Ovary (tissue), 9 donors: ENCODE measurements around the gene VGLL4. TPM values are rescaled to one million over a fixed set of nuclear protein-coding genes. Genes with fewer than 3 reads are reported as not detected.

Experiments used
- DNase-seq, 5 donors: peaks; one replicate each; pipeline ENCODE4 v3.0.0-alpha.2; 2019 to 2020
- H3K27ac ChIP-seq, 2 donors: fragments of 200-600 bp; one replicate each; pipeline versions ENCODE4 v1.5.1 to v1.8.0; 2019 to 2022
- H3K27me3 ChIP-seq: fragments of 200-600 bp; one replicate; pipeline ENCODE4 v1.8.0; 2022
- H3K36me3 ChIP-seq: fragments of 200-600 bp; sonication (generic); one replicate; pipeline ENCODE4 v1.5.1; 2019
- H3K4me1 ChIP-seq: one replicate; pipeline ENCODE4 v1.8.1; 2013; ENCODE audit warnings: mild to moderate bottlenecking, moderate library complexity; ENCODE audit not compliant: insufficient read depth
- H3K4me3 ChIP-seq: fragments of 200-600 bp; sonication (generic); one replicate; pipeline ENCODE4 v1.5.1; 2017
- H3K9me3 ChIP-seq, 2 donors: fragments of 200-600 bp in 1 of 2; sonication (generic) in 1 of 2; one replicate each; pipeline versions ENCODE4 v1.5.1 to v1.8.1; 2013 to 2019; ENCODE audit warnings: mild to moderate bottlenecking in 1 of 2, moderate library complexity in 1 of 2
- CTCF ChIP-seq, 3 donors: fragments of 450-650 bp in 2 of 3; fragments of 200-600 bp in 1 of 3; IDR thresholded peaks; one replicate each; pipeline versions ENCODE4 v1.5.1 to v1.8.0; 2016 to 2022; ENCODE audit warnings: antibody characterized with exemption in 3 of 3, mild to moderate bottlenecking in 1 of 3
- EP300 ChIP-seq: sonication (generic); formaldehyde crosslinking; IDR thresholded peaks from one replicate; pipeline ENCODE4 v1.6.1; 2017; ENCODE audit warnings: antibody characterized with exemption
- POLR2A ChIP-seq: fragments of 450-650 bp; IDR thresholded peaks from one replicate; pipeline ENCODE4 v1.6.1; 2017; ENCODE audit warnings: antibody characterized with exemption, mild to moderate bottlenecking, moderate library complexity
- WGBS, 3 donors: extraction: QIAGEN DNeasy Blood & Tissue Kit in 1 of 3; methylation state at CpG; one replicate each; pipeline versions ENCODE4 v1.1.5 to v1.1.7; 2013 to 2017; 5-methylcytosine and 5-hydroxymethylcytosine counted together
- intact Hi-C, 4 donors: fragments of 100-400 bp; cut with DNase I; formaldehyde crosslinking; loops; one replicate each; pipeline versions ENCODE4 v1.11.0 to v1.15.1; 2022 to 2023
- polyA plus RNA-seq, 2 donors: library from polyadenylated mRNA; stranded (reverse); fragments of 200-250 nt in 1 of 2; fragments of 350-450 nt in 1 of 2; fragmentation: Illumina TruSeq in 1 of 2; extraction: RNeasy Lipid Tissue Mini Kit (QIAGEN cat#74804) in 1 of 2; gene quantifications; one replicate each; pipeline ENCODE4 v1.2.3, GENCODE V29; 2013 to 2014
- total RNA-seq, 7 donors: library from RNA; depleted of rRNA in 2 of 7; stranded (reverse); fragments of >200 nt in 2 of 7; fragmentation: NEBNext Ultra II Directional in 3 of 7; extraction: Animal tissue kit (Norgen Biotek cat#: 25700) in 3 of 7; gene quantifications; one replicate each; pipeline versions ENCODE4 v1.1.0 to v1.2.4, GENCODE V29; 2016 to 2023
- donor health status: DM: no; HTN: no; CAD: no; lungs with moderate emphysema.
- donor health status: DM: no; HTN: no; CAD: no.
- donor health status: Bipolar disorder and iron deficiency.
- donor health status: DM: yes; HTN: yes; CAD: no.
- donor health status: DM: no; HTN: no; CAD: no.
- donor health status: DM: yes; HTN: yes; CAD: no.

Gene VGLL4
- total and polyA plus RNA-seq, 9 donors = 73.2 to 120 (median 106) TPM

- no peak for TF ChIP-seq EP300
- no peak for TF ChIP-seq POLR2A
- no peak for TF ChIP-seq CTCF (IDR thresholded peaks at IDR 0.05)
- Histone ChIP-seq H3K27ac (no peak overlapping the region), H3K4me1 (peaks cover 28% of the 10 kb centered on the region), H3K4me3 (no peak overlapping the region), H3K27me3 (no peaks in the 10 kb centered on the region), H3K9me3 (no peaks in the 10 kb centered on the region), H3K36me3 (no peaks in the 10 kb centered on the region)
- 16 to 28% (median 19%) methylated on average over 2 of the region's 2 CpGs for WGBS, 3 donors
- DNase-seq = no peak
- intact Hi-C loops = no loop called here
Measured at GRCh38 chr3:11616551-11616950, 27.2 kb downstream of the VGLL4 start.

DNA sequence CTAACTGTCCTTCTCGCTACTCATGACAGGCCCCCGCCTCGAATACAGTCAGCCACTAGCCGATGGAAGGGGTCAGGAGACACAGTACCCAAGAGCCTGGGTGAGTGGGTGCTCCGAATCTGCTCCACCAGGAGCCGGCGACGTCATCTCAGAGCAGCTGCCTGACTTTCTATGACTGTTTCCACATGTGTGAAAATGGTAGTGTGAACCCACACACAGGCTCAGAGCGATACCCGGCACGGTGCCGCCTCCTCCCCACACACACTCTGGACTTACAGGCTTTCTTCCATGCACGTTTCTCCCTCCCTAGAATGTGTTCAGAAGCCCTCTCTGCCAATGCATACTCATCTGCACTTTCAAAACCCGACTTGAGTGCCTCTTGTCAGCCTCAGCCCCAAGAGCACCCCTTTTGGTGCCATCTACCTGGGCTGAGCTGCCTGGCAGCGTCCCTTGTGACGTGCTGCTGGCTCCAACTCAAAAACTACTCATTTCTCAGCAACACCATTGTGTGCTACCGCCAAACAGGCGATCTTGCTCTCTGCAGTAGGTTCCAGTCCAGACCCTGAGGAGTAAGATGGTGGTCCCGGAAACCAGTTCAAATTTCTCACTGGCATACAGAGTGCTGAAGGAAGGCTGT lies 29.7 kb downstream of the VGLL4 start:
- TF ChIP-seq CTCF (IDR thresholded peaks at IDR 0.05) (no peak), POLR2A (no peak), EP300 (no peak)
- Histone ChIP-seq H3K27me3 (no peaks in the 10 kb centered on the region), H3K4me1 (peaks cover 35% of the 10 kb centered on the region)

DNA sequence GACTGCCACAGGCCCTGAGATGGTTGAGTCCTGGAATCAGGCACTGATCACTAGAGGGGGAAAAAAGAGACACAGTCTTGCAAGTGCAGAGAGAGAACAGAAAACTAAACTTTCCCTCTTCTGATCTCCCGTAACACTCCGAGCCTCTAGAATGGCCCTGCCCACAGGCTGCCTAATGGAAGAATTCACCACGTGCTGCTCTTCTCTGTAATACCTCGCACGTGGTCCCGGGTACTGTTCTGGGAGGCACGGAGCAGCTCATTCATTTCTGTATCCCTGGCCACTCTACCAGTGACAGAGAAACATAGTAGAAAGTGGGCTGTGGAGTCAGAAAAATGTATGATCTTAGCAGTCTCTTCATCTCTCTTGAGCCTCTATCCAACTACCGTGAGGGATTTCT lies 30.4 kb downstream of the VGLL4 start:
- no peaks in the 10 kb centered on the region for H3K36me3 ChIP-seq
- H3K9me3 ChIP-seq = no peaks in the 10 kb centered on the region
- TF ChIP-seq POLR2A = no peak
- no peak for TF ChIP-seq CTCF (IDR thresholded peaks at IDR 0.05)
- no peak for TF ChIP-seq EP300
- H3K4me3 ChIP-seq = no peak overlapping the region
- no peak for DNase-seq
- intact Hi-C loops = no loop called here
- 68 to 72% (median 71%) methylated on average over 8 of the region's 8 CpGs for WGBS, 3 donors
- peaks cover 37% of the 10 kb centered on the region for H3K4me1 ChIP-seq
- no peaks in the 10 kb centered on the region for H3K27me3 ChIP-seq
- H3K27ac ChIP-seq = peak overlapping the region in 1 of 2 donors; percentile 2

More for the DNA sequence above, 29.7 kb downstream of the VGLL4 start:
- no peaks in the 10 kb centered on the region for H3K36me3 ChIP-seq
- H3K4me3 ChIP-seq = no peak overlapping the region
- intact Hi-C loops = no loop called here
- H3K9me3 ChIP-seq = no peaks in the 10 kb centered on the region
- no peak for DNase-seq
- peak overlapping the region in 1 of 2 donors; percentile 2 for H3K27ac ChIP-seq
- WGBS, 3 donors = 88 to 91% (median 88%) methylated on average over 19 of the region's 19 CpGs

- Histone ChIP-seq H3K4me3 (no peak overlapping the region), H3K27ac (no peak overlapping the region), H3K9me3 (no peaks in the 10 kb centered on the region), H3K27me3 (no peaks in the 10 kb centered on the region), H3K36me3 (no peaks in the 10 kb centered on the region), H3K4me1 (peaks cover 39% of the 10 kb centered on the region)
- TF ChIP-seq POLR2A = no peak
- TF ChIP-seq EP300 = no peak
- TF ChIP-seq CTCF (IDR thresholded peaks at IDR 0.05) = no peak
- intact Hi-C loops = no loop called here
- no peak for DNase-seq
- 79 to 83% (median 82%) methylated on average over 9 of the region's 9 CpGs for WGBS, 3 donors
Measured at GRCh38 chr3:11612515-11613188, 31.1 kb downstream of the VGLL4 start.
